Adrenal gland (tissue), 5 donors: ENCODE measurements around the gene H6PD.

Experiments used
- CTCF ChIP-seq, 6 experiments: fragments of 450-650 bp in 4 of 6; fragments of 200-600 bp in 2 of 6; sonication (generic) in 1 of 6; IDR thresholded peaks; 1 replicate in 5 of 6; 2 replicates in 1 of 6; pipeline versions ENCODE4 v1.5.1 to v1.8.0; 2016 to 2021; ENCODE audit warnings: antibody characterized with exemption in 6 of 6, mild to moderate bottlenecking in 2 of 6, moderate library complexity in 1 of 6
- POLR2A ChIP-seq, 2 donors: fragments of 450-650 bp; IDR thresholded peaks; one replicate each; pipeline ENCODE4 v1.6.1; 2017; ENCODE audit warnings: antibody characterized with exemption in 2 of 2, mild to moderate bottlenecking in 2 of 2, moderate library complexity in 1 of 2
- donor health status: DM: no; HTN: no; CAD: no.

GRCh38 chr1:9317072-9317471 is 82.5 kb downstream of the H6PD start:
- TF ChIP-seq CTCF (IDR thresholded peaks at IDR 0.05) = no peak
- no peak for TF ChIP-seq POLR2A (IDR thresholded peaks at IDR 0.05)
